Vein endothelial cell (primary cell): ENCODE measurements around the gene APOL6. TPM values are rescaled to one million over a fixed set of nuclear protein-coding genes. Genes with fewer than 3 reads are reported as not detected.

Source experiments
- total RNA-seq: library from RNA; depleted of rRNA; stranded (reverse); fragments of >200 nt; gene quantifications from 2 replicates; pipeline ENCODE4 v1.2.3, GENCODE V29; 2012

APOL6 gene
- 4.5 and 4.6 TPM in 2 replicates for total RNA-seq

GRCh38 chr22:35648066-35649025 is at the start of gene APOL6:
Gene APOL6 (plus strand): TSS chr22:35648446. CDS start chr22:35656426, 7,980 bp downstream.

GRCh38 chr22:35617137-35617755 is 31.0 kb upstream of the APOL6 start, which contains the start of gene MB:
Gene MB (minus strand): TSS chr22:35617329. CDS start chr22:35617257, 72 bp downstream.

GRCh38 chr22:35717572-35717971 is 69.3 kb downstream of the APOL6 start, which contains the start of gene APOL5:
Gene APOL5 (plus strand): TSS chr22:35717872. CDS start chr22:35717872, 0 bp downstream.

Other genes with a start within 250 kb of the APOL6 start
- gene MCM5, start 248.3 kb upstream of the APOL6 start, total RNA-seq = 35.9 and 53.6 TPM in 2 replicates
- not detected in 2 replicates for gene RASD2, start 107.6 kb upstream of the APOL6 start, total RNA-seq
- not detected in 2 replicates for gene MB, start 31.1 kb upstream of the APOL6 start, total RNA-seq
- gene APOL5, start 69.4 kb downstream of the APOL6 start, total RNA-seq = not detected in 2 replicates